Ovary (tissue), 3 donors: ENCODE results near the gene SBF2.

Source experiments
- POLR2A ChIP-seq: fragments of 450-650 bp; IDR thresholded peaks from one replicate; pipeline ENCODE4 v1.6.1; 2017; ENCODE audit warnings: antibody characterized with exemption, mild to moderate bottlenecking, moderate library complexity
- TF ChIP-seq, protein P1 (sequence below), 3 donors: fragments of 450-650 bp in 2 of 3; fragments of 200-600 bp in 1 of 3; IDR thresholded peaks; one replicate each; pipeline versions ENCODE4 v1.5.1 to v1.8.0; 2016 to 2022; ENCODE audit warnings: antibody characterized with exemption in 3 of 3, mild to moderate bottlenecking in 1 of 3
- donor health status: DM: no; HTN: no; CAD: no.

DNA sequence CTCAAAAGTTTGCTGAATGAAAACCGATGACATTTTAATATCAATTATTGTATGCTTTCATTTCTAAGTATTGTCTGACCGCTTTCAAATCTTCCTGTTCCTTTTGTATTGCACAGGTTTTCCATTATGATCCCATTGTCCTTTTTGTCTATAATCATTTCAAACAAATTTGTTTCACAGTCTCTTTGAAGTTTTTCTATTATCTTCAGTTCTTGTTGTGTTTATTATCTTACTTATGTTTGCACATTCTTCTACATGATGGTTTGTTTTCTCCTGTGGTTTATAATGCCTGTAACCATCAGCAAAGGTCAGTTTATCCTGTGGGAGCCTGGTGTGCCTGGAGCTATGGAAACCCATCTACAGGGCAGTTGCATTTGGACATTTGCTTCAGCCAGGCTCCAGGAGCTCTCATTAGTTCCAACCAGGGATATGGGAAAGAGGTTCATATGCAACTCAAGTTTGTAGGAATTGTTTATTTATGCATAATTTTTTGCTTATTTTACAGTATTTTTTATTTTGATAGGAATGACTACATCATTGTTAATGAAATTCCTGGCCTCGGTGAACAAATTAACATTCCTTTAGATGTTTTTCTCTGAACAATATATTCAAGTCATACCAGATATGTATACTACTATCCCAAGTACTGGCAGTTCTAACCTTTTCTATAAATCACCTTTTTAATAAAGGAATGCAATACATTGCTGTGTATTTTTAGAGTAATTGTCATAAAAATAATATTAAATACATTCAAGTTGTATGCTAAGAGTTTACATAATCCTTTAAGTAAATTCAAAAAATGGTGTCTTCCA lies 179.2 kb downstream of the SBF2 start:
- TF ChIP-seq POLR2A = no peak
- TF ChIP-seq, protein P1, sequence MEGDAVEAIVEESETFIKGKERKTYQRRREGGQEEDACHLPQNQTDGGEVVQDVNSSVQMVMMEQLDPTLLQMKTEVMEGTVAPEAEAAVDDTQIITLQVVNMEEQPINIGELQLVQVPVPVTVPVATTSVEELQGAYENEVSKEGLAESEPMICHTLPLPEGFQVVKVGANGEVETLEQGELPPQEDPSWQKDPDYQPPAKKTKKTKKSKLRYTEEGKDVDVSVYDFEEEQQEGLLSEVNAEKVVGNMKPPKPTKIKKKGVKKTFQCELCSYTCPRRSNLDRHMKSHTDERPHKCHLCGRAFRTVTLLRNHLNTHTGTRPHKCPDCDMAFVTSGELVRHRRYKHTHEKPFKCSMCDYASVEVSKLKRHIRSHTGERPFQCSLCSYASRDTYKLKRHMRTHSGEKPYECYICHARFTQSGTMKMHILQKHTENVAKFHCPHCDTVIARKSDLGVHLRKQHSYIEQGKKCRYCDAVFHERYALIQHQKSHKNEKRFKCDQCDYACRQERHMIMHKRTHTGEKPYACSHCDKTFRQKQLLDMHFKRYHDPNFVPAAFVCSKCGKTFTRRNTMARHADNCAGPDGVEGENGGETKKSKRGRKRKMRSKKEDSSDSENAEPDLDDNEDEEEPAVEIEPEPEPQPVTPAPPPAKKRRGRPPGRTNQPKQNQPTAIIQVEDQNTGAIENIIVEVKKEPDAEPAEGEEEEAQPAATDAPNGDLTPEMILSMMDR (IDR thresholded peaks at IDR 0.05) = no peak
